HUES6 (cell line): ENCODE results near the gene WNT11.

Experiments used
- H3K27ac ChIP-seq: 2 replicates; pipeline ENCODE4 v1.7.0; 2013; ENCODE audit warnings: low read depth, mild to moderate bottlenecking, low read length, inconsistent platforms
- H3K27me3 ChIP-seq: 2 replicates; pipeline ENCODE4 v1.6.1; 2013; ENCODE audit warnings: low read length; ENCODE audit not compliant: control insufficient read depth, insufficient read depth
- H3K36me3 ChIP-seq: 2 replicates; pipeline ENCODE4 v1.6.1; 2013; ENCODE audit warnings: low read length; ENCODE audit not compliant: control insufficient read depth, insufficient read depth
- H3K4me1 ChIP-seq: 2 replicates; pipeline ENCODE4 v1.6.1; 2013; ENCODE audit warnings: low read length; ENCODE audit not compliant: control insufficient read depth, insufficient read depth
- H3K4me3 ChIP-seq: 2 replicates; pipeline ENCODE4 v1.5.1; 2013; ENCODE audit warnings: low read depth, low read length
- H3K9ac ChIP-seq: one replicate; pipeline ENCODE4 v1.6.1; 2013; ENCODE audit warnings: mild to moderate bottlenecking, low read length
- H3K9me3 ChIP-seq: 2 replicates; pipeline ENCODE4 v1.6.1; 2013; ENCODE audit warnings: low read depth, low read length; ENCODE audit not compliant: control insufficient read depth, insufficient read depth

The WNT11 gene

GRCh38 chr11:76208438-76209374 lies 2.4 kb upstream of the WNT11 start:
- Histone ChIP-seq H3K36me3 (no peaks in the 10 kb centered on the region), H3K4me3 (peak overlapping the region; percentile 72), H3K27ac (no peak overlapping the region), H3K27me3 (peaks cover 100% of the 10 kb centered on the region), H3K4me1 (peaks cover 26% of the 10 kb centered on the region), H3K9ac (peak overlapping the region; percentile 41), H3K9me3 (no peaks in the 10 kb centered on the region)

DNA sequence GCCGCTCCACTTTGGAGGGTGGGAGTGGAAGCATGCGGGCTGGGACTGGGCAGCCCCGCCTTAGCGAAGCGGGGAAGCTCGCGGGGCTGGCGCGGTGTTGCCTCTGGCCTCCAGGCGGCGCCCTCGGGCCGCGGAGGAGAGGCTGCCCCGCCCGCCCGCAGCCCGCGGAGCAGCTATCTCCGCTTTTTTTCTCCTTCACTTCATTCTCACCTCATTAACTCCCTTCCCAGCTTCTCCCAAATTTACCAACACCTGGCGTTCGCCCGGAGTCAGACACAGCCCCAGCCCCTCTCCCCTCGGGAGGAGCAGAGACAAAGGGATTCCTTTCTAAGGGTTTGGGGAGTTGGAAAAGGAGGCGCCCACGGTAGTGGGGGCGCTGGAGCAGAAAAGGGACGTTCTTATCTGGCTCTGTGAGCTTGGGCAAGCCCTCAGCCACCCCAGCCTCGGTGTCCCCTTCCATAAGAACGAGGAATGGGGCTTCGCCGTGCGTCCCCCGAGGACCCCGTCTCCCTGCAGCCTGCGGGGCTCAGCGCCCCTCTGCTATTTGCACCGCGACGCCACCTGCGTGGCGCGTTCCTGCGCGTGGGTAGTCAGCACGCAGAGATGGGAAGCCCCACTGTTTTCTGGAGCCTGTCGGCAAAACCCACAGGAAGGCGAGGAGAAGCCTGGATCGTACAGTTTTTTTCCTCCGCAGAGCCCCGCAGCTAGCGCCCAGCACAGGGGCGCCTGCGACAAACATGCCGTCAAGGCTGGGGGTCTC lies 1.5 kb upstream of the WNT11 start:
- no peaks in the 10 kb centered on the region for H3K36me3 ChIP-seq
- H3K27me3 ChIP-seq = peaks cover 100% of the 10 kb centered on the region
- peak overlapping the region; percentile 72 for H3K4me3 ChIP-seq
- H3K4me1 ChIP-seq = peaks cover 26% of the 10 kb centered on the region
- H3K27ac ChIP-seq = no peak overlapping the region
- no peaks in the 10 kb centered on the region for H3K9me3 ChIP-seq
- peak overlapping the region; percentile 41 for H3K9ac ChIP-seq

DNA sequence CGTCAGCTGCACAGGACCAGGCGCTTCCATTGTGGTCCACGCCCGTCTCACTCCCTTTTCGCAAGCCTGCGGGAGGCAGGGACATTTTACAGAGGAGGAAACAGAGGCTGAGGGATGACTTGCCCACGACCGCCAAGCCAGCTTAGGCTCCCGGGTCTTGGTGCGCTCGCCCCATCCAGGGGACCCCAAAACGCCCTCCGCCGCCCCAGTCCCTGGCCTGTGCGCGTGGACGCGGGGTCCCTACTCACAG lies 300 bp downstream of the WNT11 start:
- H3K36me3 ChIP-seq = no peaks in the 10 kb centered on the region
- H3K9me3 ChIP-seq = no peaks in the 10 kb centered on the region
- H3K4me1 ChIP-seq = peaks cover 20% of the 10 kb centered on the region
- H3K9ac ChIP-seq = peak overlapping the region; percentile 19
- peak overlapping the region; percentile 72 for H3K4me3 ChIP-seq
- peaks cover 87% of the 10 kb centered on the region for H3K27me3 ChIP-seq
- H3K27ac ChIP-seq = no peak overlapping the region

DNA sequence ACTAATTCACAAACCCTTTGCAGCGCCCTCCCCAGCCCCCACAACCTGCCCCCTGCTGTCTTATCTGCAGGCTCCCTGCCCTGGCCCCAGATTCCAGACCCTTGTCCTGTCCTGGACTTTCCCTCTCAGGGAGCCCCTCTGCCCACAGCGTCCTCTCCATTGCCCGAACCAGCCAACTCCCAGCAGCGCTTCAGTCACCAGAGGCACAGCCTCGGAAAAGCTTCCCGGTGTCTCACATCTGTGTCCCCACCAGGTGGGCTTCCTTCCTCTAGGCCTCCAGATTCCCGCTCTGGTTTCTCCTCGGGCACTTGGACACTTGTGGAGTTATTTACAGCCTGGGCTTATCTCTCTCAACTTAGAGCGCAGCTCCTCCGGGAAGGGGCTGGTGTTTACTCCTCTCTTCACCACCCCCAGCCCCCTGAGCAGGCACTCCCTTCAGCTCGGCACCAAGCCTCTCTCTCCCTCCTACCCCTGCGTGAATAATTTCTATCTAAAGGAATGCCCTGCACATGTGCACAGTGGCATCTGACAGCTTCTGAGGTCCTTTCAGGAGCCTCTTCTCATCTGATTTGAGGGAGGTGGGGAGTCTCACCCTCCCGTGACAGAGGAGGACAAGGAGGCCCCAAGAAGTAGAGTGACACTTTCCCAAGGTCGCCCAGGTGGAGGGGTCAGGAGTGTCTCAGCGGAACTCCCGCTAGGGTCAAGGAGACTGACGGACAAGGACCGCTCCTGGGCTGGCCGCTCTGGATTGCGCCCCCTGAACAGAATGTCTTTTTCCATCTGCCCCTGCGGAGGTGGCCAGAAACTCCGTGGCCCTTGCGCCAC lies 838 bp downstream of the WNT11 start:
- Histone ChIP-seq H3K4me1 (peaks cover 18% of the 10 kb centered on the region), H3K4me3 (peak overlapping the region; percentile 72)

GRCh38 chr11:76203937-76204336 lies 2.4 kb downstream of the WNT11 start:
- Histone ChIP-seq H3K36me3 (no peaks in the 10 kb centered on the region), H3K9me3 (no peaks in the 10 kb centered on the region), H3K4me3 (no peak overlapping the region), H3K27ac (no peak overlapping the region), H3K27me3 (peaks cover 66% of the 10 kb centered on the region), H3K4me1 (peaks cover 18% of the 10 kb centered on the region), H3K9ac (no peak overlapping the region)

More for the DNA sequence above, 838 bp downstream of the WNT11 start:
- Histone ChIP-seq H3K9ac (peak overlapping the region; percentile 19), H3K27me3 (peaks cover 81% of the 10 kb centered on the region), H3K27ac (no peak overlapping the region), H3K36me3 (no peaks in the 10 kb centered on the region), H3K9me3 (no peaks in the 10 kb centered on the region)

DNA sequence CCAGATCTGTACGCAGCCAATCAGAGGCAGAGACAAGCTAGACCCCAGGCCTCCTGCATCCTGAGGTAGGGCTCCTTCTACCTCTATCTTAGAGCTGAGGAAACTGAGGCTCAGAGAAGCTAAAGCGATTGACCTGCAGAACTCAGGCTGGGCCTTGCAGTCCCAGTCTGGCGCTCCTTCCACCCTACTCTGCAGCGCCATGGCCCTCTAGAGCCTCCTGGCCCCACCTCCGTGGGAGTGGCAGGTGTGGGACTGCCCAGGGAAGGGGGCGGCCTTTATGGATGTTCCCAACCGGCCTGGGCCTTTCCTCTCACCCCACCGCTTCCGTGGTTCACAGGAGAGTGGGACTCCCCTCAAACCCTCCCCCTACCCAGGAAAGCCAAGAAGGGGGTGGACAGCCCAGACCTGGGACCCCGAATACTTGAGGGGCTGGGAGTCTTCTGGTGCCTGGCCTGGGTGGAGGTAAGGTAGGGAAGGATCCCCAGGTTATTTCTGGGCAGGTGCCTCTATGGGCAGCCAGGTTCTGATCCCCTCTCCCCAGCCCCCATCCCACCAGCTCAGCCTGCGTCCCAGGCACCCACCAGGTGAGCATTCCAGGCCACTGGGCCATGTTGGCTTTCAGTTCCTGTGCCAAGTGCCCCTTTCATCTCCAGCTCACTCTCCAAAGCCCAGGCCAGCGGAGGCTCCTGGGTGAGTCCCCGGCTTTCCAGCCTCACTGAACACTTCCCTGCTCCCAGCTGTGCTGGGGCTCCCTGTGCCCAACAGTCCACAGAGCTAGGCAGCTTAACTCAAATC lies 3.0 kb downstream of the WNT11 start:
- Histone ChIP-seq H3K9me3 (no peaks in the 10 kb centered on the region), H3K27ac (no peak overlapping the region), H3K4me1 (peaks cover 18% of the 10 kb centered on the region), H3K9ac (no peak overlapping the region), H3K27me3 (peaks cover 60% of the 10 kb centered on the region), H3K36me3 (no peaks in the 10 kb centered on the region), H3K4me3 (no peak overlapping the region)

- Histone ChIP-seq H3K4me3 (no peak overlapping the region), H3K9me3 (no peaks in the 10 kb centered on the region), H3K27me3 (peaks cover 45% of the 10 kb centered on the region), H3K27ac (no peak overlapping the region), H3K36me3 (no peaks in the 10 kb centered on the region), H3K9ac (no peak overlapping the region), H3K4me1 (peaks cover 12% of the 10 kb centered on the region)
Observed at GRCh38 chr11:76201672-76202412, 4.5 kb downstream of the WNT11 start.

DNA sequence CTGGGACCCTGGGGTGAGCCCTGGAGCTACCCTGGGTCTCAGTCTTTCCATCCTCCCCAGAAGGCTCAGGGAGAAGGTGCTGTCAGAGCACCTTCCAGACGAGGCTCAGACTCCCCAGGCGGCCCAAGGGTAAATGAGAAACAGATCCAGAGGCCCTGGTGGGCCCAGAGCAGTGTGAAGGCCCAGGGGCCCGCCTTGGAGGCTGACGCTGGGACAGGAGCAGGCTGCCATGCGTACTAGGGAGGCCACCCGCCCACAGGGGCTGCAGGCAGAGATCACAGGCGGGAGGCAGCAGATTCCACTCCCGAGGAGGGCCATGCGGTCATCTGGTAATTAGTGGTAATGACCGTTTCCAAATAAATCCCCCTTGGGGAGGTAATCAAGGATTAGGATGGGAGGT lies 5.2 kb downstream of the WNT11 start:
- Histone ChIP-seq H3K9me3 (no peaks in the 10 kb centered on the region), H3K9ac (no peak overlapping the region), H3K36me3 (no peaks in the 10 kb centered on the region), H3K4me1 (peaks cover 10% of the 10 kb centered on the region), H3K27ac (no peak overlapping the region), H3K27me3 (peaks cover 37% of the 10 kb centered on the region), H3K4me3 (no peak overlapping the region)

GRCh38 chr11:76200006-76200940 lies 6.0 kb downstream of the WNT11 start:
- Histone ChIP-seq H3K27ac (no peak overlapping the region), H3K36me3 (no peaks in the 10 kb centered on the region), H3K27me3 (peaks cover 29% of the 10 kb centered on the region), H3K4me1 (peaks cover 3% of the 10 kb centered on the region; the same call in 1 of the 2 replicates), H3K9ac (no peak overlapping the region), H3K9me3 (no peaks in the 10 kb centered on the region), H3K4me3 (no peak overlapping the region)
